ENCODE measurements around the gene ADGRG3.

GRCh38 chr16:57620335-57621231, 47.5 kb upstream of the ADGRG3 start:
- no peak for TF ChIP-seq CTCF (IDR thresholded peaks at IDR 0.05; ENCODE audit: poor library complexity)
- TF ChIP-seq EZH2 (IDR thresholded peaks at IDR 0.05; ENCODE audit: borderline replicate concordance) = no peak
